IPS DF 19.7 (cell line): ENCODE measurements around the gene TXLNB.
"Not testable (repeated sequence)": the region's sequence is repeated elsewhere in the genome, so short reads cannot be mapped to it uniquely, and the experiment has no call there.

ENCODE experiments used
- DNase-seq: peaks from one replicate; pipeline ENCODE4 v3.0.0-alpha.2; 2013; ENCODE audit warnings: low read depth, low spot score

TXLNB gene

GRCh38 chr6:139236105-139236504 is 55.7 kb downstream of the TXLNB start:
- DNase-seq, result no peak

GRCh38 chr6:139235661-139236060 is 56.1 kb downstream of the TXLNB start:
- DNase-seq, result no peak

GRCh38 chr6:139234193-139234592 is 57.6 kb downstream of the TXLNB start:
- DNase-seq, result not testable (repeated sequence)

GRCh38 chr6:139231206-139231605 is 60.6 kb downstream of the TXLNB start:
- no peak for DNase-seq

GRCh38 chr6:139230391-139230840 is 61.4 kb downstream of the TXLNB start:
- no peak for DNase-seq

GRCh38 chr6:139228387-139228786 is 63.4 kb downstream of the TXLNB start:
- DNase-seq, result not testable (repeated sequence)

GRCh38 chr6:139219746-139220145 is 72.1 kb downstream of the TXLNB start:
- no peak for DNase-seq

GRCh38 chr6:139219271-139219729 is 72.5 kb downstream of the TXLNB start:
- DNase-seq, result peak; percentile 83

- not testable (repeated sequence) for DNase-seq
Measured at GRCh38 chr6:139212460-139212859, 79.3 kb downstream of the TXLNB start.

- DNase-seq, result not testable (repeated sequence)
Measured at GRCh38 chr6:139210766-139211165, 81.0 kb downstream of the TXLNB start.

GRCh38 chr6:139205843-139206242 is 86.0 kb downstream of the TXLNB start:
- DNase-seq, result no peak

GRCh38 chr6:139204978-139205377 is 86.8 kb downstream of the TXLNB start:
- no peak for DNase-seq

GRCh38 chr6:139201378-139201777 is 90.4 kb downstream of the TXLNB start:
- DNase-seq, result no peak

GRCh38 chr6:139198529-139199288 is 93.1 kb downstream of the TXLNB start:
- DNase-seq, result no peak

GRCh38 chr6:139194740-139195139 is 97.1 kb downstream of the TXLNB start:
- no peak for DNase-seq
